GM21515 (cell line): ENCODE measurements around the gene CIDEA.

ENCODE experiments used
- ATAC-seq: cut with Tn5 transposase; IDR thresholded peaks from one replicate; pipeline ENCODE4 v1.9.1; 2021; ENCODE audit not compliant: unreplicated experiment

CIDEA gene

GRCh38 chr18:12271376-12272235, 17.4 kb downstream of the CIDEA start:
- peak; percentile 86 for ATAC-seq

GRCh38 chr18:12274793-12275192, 20.6 kb downstream of the CIDEA start:
- no peak for ATAC-seq

DNA sequence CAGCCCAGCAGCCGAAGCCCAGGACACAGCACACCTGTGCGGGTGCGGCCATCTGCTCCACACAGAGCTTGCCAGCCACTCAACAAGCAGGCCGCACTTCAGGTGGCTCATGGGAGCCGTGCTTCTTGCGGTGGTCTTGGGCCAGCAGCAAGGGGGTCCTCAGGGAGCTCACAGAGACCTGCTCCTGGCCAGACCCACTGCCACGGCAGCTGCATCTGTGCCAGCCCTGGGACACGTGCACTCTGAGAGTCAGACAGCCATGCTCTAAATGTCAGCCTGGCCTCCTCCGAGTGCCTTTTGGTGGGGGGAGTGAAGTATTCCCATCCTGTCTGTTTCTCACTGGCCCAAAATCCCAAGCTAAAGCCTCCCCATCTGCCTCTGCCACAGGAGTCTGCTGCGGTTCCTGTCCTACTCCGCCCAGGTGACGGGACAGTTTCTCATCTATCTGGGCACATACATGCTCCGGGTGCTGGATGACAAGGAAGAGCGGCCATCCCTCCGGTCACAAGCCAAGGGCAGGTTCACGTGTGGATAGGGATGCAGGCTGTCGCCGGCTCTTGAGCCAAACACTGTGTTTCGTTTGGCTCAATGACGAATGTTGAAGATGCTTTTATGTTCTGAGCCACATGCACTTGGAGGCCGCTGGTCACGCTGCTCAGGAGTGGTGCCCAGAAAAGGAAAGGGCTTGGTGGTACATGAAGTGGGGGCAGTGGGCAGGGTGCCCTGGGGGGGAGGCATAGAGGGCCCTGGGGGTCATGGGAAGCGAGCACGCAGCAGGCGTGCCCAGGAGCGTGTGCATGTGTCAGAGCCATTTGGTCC, 22.8 kb downstream of the CIDEA start:
- ATAC-seq = no peak

GRCh38 chr18:12278215-12278671, 24.1 kb downstream of the CIDEA start:
- no peak for ATAC-seq

DNA sequence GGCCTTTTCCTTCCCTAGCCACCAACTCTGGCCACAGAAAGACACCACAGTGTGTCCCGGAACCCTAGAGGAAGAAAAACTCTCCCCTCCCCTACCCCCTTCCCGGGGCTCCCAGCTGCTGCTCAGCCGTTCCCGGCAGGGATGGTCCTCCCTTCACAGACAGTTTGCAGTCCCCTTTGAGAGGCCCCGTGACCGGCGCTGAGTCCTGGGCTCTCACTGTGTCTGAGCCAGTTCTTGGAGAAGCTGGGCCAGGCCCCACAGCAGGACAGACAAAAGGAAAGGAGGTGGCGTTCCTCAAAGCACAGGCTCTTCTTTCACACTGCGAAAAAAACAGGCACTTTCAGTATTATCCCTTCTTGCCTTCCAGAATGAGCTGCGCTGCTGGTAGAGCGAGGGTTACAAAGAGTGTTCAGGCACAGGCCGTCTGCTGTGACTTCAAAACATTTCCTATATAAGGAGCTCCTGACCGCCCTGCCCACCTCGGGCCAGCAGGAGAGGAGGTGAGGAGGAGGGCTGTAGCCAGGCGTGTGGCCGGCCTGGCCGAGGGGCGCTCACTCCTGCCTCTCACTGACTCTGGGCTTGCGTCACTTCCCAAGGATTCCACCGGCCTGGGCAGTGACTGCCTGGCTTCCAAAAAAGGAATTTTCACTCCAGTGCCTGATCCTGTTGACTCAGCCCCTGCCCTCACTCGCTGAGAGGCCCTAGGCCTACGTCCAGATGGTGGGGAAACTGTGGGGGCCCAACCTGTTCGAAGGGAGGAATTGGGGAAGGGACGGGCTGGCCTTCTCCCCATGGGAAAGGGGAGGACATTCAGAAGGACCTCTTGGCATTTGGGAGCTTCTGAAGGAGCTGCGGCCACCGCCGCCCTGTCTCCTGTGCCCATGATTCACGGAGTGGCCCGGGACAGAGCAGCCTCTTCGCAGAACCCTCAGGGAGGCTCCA, 24.9 kb downstream of the CIDEA start:
- ATAC-seq = no peak

GRCh38 chr18:12279781-12280531, 25.8 kb downstream of the CIDEA start:
- no peak for ATAC-seq

DNA sequence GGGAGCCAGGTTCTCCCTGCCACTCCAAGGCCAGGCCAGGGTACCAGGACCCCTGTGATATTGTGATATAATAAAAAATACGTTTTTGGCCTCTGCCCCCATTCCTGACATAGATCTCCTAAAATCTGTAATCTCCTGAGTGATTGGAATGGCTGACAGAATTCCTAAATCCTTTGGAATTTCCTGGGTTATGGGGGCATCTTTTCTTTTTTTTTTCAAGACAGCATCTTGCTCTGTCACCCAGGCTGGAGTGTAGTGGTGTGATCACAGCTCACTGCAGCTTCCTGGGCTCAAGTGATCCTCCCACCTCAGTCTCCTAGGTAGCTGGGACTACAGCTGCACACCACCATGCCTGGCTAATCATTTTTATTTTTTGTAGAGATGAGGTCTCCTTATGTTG, 27.7 kb downstream of the CIDEA start:
- no peak for ATAC-seq

- ATAC-seq = no peak
Observed at GRCh38 chr18:12282442-12283039, 28.4 kb downstream of the CIDEA start.

- no peak for ATAC-seq
Observed at GRCh38 chr18:12283256-12283655, 29.1 kb downstream of the CIDEA start.

DNA sequence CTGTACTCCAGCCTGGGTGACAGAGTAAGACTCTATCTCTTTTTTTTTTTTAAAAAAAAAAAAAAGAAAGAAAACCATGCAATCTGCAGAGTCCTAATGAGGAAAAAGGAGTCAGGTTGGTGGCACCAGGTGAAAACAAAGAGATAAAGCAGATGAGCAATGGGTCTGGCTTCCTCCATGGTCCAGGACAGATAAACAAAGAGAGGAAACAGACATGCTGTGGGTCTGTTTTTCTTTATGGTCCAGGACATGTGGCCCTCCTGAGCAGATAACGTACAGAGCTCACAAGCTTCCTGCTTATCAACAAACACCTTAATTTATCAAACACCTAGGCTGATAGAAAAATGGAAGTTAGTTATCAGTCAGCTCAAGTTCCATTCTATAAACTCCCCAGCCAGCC, 29.5 kb downstream of the CIDEA start:
- no peak for ATAC-seq

DNA sequence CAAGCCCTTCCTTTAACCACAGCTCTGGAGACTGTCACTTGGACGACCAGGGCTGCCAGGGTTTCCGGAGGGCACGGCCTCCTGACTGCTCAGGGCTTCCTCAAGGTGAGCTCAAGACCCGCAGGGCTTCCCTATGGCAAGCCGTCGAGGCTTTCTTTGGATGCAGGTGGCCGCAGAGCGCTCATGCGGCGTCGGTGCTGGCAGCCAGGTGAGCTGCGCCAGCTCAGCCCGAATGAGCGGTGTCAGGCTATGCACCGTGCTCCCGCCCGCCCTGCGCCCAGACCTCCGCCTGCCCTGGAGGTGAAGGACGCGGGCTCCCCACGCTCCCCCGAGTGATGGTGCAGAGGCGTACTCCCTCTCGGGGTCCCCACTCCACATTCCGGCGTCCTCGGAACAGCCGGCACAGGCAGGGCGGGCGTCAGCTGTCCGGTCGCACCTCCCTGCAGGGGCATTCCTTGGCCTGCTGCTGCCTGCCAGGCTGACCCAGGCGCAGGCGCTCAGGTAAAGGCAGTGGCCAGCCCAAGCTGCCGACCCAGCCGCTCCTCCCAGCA, 33.0 kb downstream of the CIDEA start:
- no peak for ATAC-seq

GRCh38 chr18:12287684-12288402, 33.7 kb downstream of the CIDEA start:
- ATAC-seq = no peak

DNA sequence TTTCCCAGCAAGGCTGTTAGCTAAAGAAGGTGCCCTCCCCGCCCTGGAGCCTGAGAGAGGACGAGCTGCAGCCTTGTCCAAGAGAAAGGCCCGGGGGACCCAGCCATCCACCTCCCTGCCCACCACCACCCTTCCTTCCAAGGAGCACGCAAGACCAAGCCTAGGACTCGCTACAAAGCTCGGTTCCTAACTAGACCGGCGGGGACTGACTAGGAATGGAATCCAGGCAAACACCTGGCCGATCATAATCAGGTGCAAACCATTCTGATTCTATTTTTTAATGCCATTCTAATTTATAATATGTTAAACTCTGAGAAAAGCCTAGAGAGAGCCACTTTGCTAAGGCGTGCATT, 34.2 kb downstream of the CIDEA start:
- ATAC-seq = no peak

DNA sequence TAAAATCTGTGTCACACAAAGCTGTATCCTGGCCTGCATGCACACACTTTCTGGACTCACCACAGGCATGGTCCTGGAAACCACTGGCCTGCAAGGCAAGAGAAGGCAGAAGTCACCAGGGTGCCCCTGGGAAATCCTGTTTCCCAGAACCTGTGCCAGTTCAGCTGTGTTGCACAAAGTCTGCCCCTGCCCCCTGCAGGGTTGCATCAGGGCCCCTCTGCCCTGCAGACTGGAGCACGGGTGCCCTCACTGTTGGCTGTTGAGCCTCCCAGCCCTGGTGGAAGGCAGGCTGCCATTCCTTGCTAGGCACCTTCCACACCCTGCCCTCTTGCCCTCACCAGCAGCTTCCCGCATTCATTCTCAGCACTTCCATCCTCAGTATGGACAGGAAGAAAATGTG, 35.9 kb downstream of the CIDEA start:
- ATAC-seq = no peak

GRCh38 chr18:12291161-12291560, 37.0 kb downstream of the CIDEA start:
- no peak for ATAC-seq

- ATAC-seq = no peak
Observed at GRCh38 chr18:12291690-12292089, 37.5 kb downstream of the CIDEA start.

- ATAC-seq = no peak
Observed at GRCh38 chr18:12293831-12294230, 39.7 kb downstream of the CIDEA start.

DNA sequence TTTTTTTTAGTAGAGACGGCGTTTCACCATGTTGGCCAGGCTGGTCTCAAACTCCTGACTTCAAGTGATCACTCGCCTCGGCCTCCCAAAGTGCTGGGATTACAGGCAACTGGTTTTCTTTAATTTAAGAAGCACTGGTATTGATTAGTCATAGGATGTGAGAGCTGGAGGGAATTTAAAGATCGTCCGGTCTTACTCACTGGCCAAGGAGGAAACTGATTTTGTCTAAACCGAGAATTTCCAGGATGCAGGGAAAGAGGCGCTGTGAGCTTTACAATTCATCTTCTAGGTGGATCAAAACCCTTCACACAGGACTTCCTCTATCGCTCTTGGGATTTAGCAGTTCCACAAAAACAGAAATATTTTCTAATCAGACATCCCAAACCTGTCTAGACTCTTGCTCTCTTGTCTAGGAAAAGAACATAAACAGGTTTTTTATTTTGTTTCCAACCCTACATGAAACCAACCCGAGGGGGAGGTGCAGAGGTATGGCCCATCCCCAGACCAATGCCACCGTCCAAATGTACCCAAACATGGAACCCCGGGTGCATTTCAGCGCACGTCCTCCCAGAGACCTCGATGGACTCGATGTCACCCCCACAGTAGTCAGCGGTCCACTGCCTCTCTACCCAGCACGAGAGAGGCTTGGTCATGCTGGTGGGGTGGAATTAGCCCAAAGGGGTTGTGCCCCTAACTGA, 41.4 kb downstream of the CIDEA start:
- ATAC-seq = no peak

DNA sequence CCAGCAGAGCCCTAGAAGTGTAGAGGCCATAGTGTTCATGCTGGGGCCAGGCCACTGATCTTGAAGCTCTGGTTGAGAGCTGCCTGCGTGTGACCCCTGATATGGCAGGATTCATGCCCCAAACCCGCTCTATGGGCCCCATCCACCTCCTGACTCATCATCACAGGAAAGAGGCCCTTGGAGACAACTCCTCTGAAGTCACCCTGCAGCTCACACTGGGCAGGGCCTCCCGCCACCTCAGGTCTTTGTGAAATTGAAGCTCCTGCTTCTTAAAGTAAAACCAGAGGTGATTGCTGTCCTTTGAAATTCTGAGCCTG, 41.9 kb downstream of the CIDEA start:
- no peak for ATAC-seq
